K562 (cell line): Measurements from ENCODE around the gene HSBP1L1. TPM values are rescaled to one million over a fixed set of nuclear protein-coding genes. Genes with fewer than 3 reads are reported as not detected.

Experiments used
- ATAC-seq: fragments of 200-7000 bp; cut with Tn5 transposase; 3 replicates; pipeline ENCODE4 v1.9.1; 2020; ENCODE audit warnings: moderate library complexity
- BruUV-seq: library from RNA; stranded (reverse); fragments of 400-500 nt; replicated peaks from 2 replicates; lab custom pipeline; 2021; lab: Mats Ljungman, UMichigan
- CTCF ChIA-PET: fragments of 300-600 bp; formaldehyde crosslinking; extraction: SDS; loops from one replicate; lab custom pipeline; 2021; ENCODE audit warnings: low intra/inter-chr PET ratio; lab: Yijun Ruan, JAX
- POLR2A ChIA-PET: fragments of 300-600, 350-650 bp; sonication (Branson Sonifier 250); formaldehyde crosslinking; extraction: SDS; loops from one replicate; lab custom pipeline; 2021; ENCODE audit warnings: antibody characterized with exemption, inconsistent platforms; lab: Yijun Ruan, JAX
- DNase-seq, 4 experiments: peaks; one replicate each; pipeline versions ENCODE4 v3.0.0 to v3.0.0-alpha.2; 2011 to 2018; ENCODE audit warnings: low spot score in 3 of 4, mixed read lengths in 3 of 4; ENCODE audit errors: extremely low read depth in 1 of 4
- FAIRE-seq: peaks from 2 replicates; lab custom pipeline; 2011; peaks lifted over from hg19 to GRCh38; lab: Jason Lieb, UNC
- H2AFZ ChIP-seq: 2 replicates; pipeline ENCODE4 v1.6.0; 2011; ENCODE audit warnings: low read depth, low read length, control low read depth, inconsistent platforms
- H3K27ac ChIP-seq: fragments of 200-600 bp; 3 replicates; pipeline ENCODE4 v1.8.0; 2011; ENCODE audit warnings: low read depth, mild to moderate bottlenecking, control low read depth, inconsistent platforms, low read length, moderate library complexity, mixed read lengths; ENCODE audit errors: extremely low read depth
- H3K27me3 ChIP-seq, 2 experiments: fragments of 300-600 bp in 1 of 2; 2 replicates in 1 of 2; 3 replicates in 1 of 2; pipeline versions ENCODE4 v1.6.0 to v1.8.0; 2011; ENCODE audit warnings: inconsistent platforms in 2 of 2, low read length in 2 of 2, mild to moderate bottlenecking in 1 of 2, mixed read lengths in 1 of 2, moderate library complexity in 1 of 2; ENCODE audit not compliant: control insufficient read depth in 2 of 2, insufficient read depth in 2 of 2
- H3K36me3 ChIP-seq: fragments of 300-600 bp; 3 replicates; pipeline ENCODE4 v1.8.0; 2011; ENCODE audit warnings: mild to moderate bottlenecking, low read length, inconsistent platforms; ENCODE audit not compliant: control insufficient read depth, insufficient read depth
- H3K4me1 ChIP-seq, 2 experiments: fragments of 200-600 bp in 1 of 2; replicated peaks in 1 of 2; 2 replicates in 1 of 2; 3 replicates in 1 of 2; pipeline versions ENCODE4 v1.5.1 to v1.8.0; 2011; ENCODE audit warnings: inconsistent platforms in 2 of 2, low read length in 2 of 2, mild to moderate bottlenecking in 1 of 2, mixed read lengths in 1 of 2, moderate library complexity in 1 of 2; ENCODE audit not compliant: control insufficient read depth in 2 of 2, insufficient read depth in 2 of 2
- H3K4me2 ChIP-seq: 2 replicates; pipeline ENCODE4 v1.6.1; 2011; ENCODE audit warnings: low read length, control low read depth, inconsistent platforms, mixed read lengths; ENCODE audit not compliant: insufficient read depth
- H3K4me3 ChIP-seq: fragments of 200-600 bp; sonication (generic), shearing (Covaris generic); 2 replicates; pipeline ENCODE4 v1.5.1; 2016; ENCODE audit warnings: control low read depth, inconsistent platforms
- H3K79me2 ChIP-seq: fragments of 200-600 bp; 3 replicates; pipeline ENCODE4 v1.8.0; 2011; ENCODE audit warnings: low read length, inconsistent platforms; ENCODE audit not compliant: control insufficient read depth, insufficient read depth
- H3K9ac ChIP-seq, 2 experiments: 2 replicates each; pipeline versions ENCODE4 v1.6.0 to v1.6.1; 2011; ENCODE audit warnings: low read depth in 2 of 2, low read length in 2 of 2, control low read depth in 1 of 2, inconsistent platforms in 1 of 2, mild to moderate bottlenecking in 1 of 2, mixed read lengths in 1 of 2; ENCODE audit not compliant: insufficient read depth in 1 of 2
- H3K9me1 ChIP-seq: one replicate; pipeline ENCODE4 v1.6.0; 2011; ENCODE audit warnings: inconsistent platforms, mild to moderate bottlenecking, low read length, moderate library complexity; ENCODE audit not compliant: control insufficient read depth, insufficient read depth
- H3K9me3 ChIP-seq: replicated peaks from 2 replicates; pipeline ENCODE4 v1.5.1; 2011; ENCODE audit warnings: low read depth, low read length, inconsistent platforms; ENCODE audit not compliant: control insufficient read depth, insufficient read depth
- H4K20me1 ChIP-seq: replicated peaks from 2 replicates; pipeline ENCODE4 v1.6.1; 2011; ENCODE audit warnings: low read length, inconsistent platforms, mixed read lengths; ENCODE audit not compliant: control insufficient read depth, insufficient read depth
- CBX2 ChIP-seq: fragments of 200-600 bp; sonication (generic); IDR thresholded peaks from one replicate; pipeline ENCODE4 v1.6.1; 2012; ENCODE audit warnings: mild to moderate bottlenecking, low read length, inconsistent platforms; ENCODE audit not compliant: insufficient read depth, poor library complexity, severe bottlenecking
- CBX5 ChIP-seq: IDR thresholded peaks from 2 replicates; pipeline ENCODE4 v1.6.1; 2014; ENCODE audit warnings: low read depth, borderline replicate concordance
- CREBBP ChIP-seq: IDR thresholded peaks from one replicate; pipeline ENCODE4 v1.6.1; 2012; ENCODE audit warnings: low read depth, mild to moderate bottlenecking, control low read depth, inconsistent platforms, low read length
- NR2C1 ChIP-seq, 2 experiments: fragments of 450-650 bp; IDR thresholded peaks; 2 replicates each; pipeline ENCODE4 v1.6.1; 2017; ENCODE audit warnings: mild to moderate bottlenecking in 2 of 2, antibody characterized with exemption in 1 of 2, inconsistent platforms in 1 of 2, missing compliant biosample characterization in 1 of 2, missing genetic modification characterization in 1 of 2
- OTX1 ChIP-seq: fragments of 450-650 bp; formaldehyde crosslinking; IDR thresholded peaks from 2 replicates; pipeline ENCODE4 v1.4.0; 2022; ENCODE audit warnings: mild to moderate bottlenecking
- RCOR1 ChIP-seq, 2 experiments: IDR thresholded peaks; 2 replicates each; pipeline ENCODE4 v1.6.1; 2012; ENCODE audit warnings: low read depth in 2 of 2, low read length in 2 of 2, borderline replicate concordance in 1 of 2, improper control_type of control experiment in 1 of 2
- WGBS: fragments of 100-300 bp; shearing (Covaris generic); methylation state at CpG from one replicate; pipeline ENCODE4 v1.1.6; 2016; ENCODE audit warnings: low coverage, mixed read lengths; ENCODE audit not compliant: insufficient coverage; ENCODE audit errors: missing lambda C conversion rate; 5-methylcytosine and 5-hydroxymethylcytosine counted together
- in situ Hi-C: fragments of 300-500 bp; cut with MboI; formaldehyde crosslinking; loops from 4 replicates; pipeline ENCODE4 v1.15.0; 2018; ENCODE audit warnings: inconsistent platforms, mixed read lengths
- intact Hi-C: fragments of 100-400 bp; cut with micrococcal nuclease; formaldehyde crosslinking; loops from 2 replicates; pipeline ENCODE4 v1.14.2; 2022
- polyA plus RNA-seq, 8 experiments: library from polyadenylated mRNA; depleted of rRNA in 4 of 8; stranded (reverse) in 5 of 8; unstranded in 3 of 8; fragments of >200 nt; fragmentation: Nextera tagmentation in 2 of 8; fragmentation: Illumina TruSeq in 1 of 8; extraction: Ambion mirVana in 2 of 8; extraction: Trizol in 1 of 8; gene quantifications; 2 replicates each; pipeline versions ENCODE4 v1.2.1 to v1.2.3, GENCODE V29; 2011 to 2014; ENCODE audit warnings: inconsistent platforms in 1 of 8, missing spikeins in 1 of 8
- total RNA-seq, 7 experiments: library from RNA; depleted of rRNA in 6 of 7; stranded (reverse); fragments of >200 nt in 6 of 7; fragmentation: Illumina TruSeq in 2 of 7; extraction: Trizol in 2 of 7; gene quantifications; 2 replicates each; pipeline versions ENCODE4 v1.2.1 to v1.2.3, GENCODE V29; 2011 to 2021; ENCODE audit warnings: low replicate concordance in 1 of 7
- TF ChIP-seq, protein P1 (sequence below): conservative IDR thresholded peaks from 2 replicates; pipeline ENCODE4 v1.6.1; 2011; ENCODE audit warnings: low read depth, mild to moderate bottlenecking, low read length; ENCODE audit not compliant: control insufficient read depth

Gene HSBP1L1
- total and polyA plus RNA-seq, 9 of the 15 experiments (the other 6 are each of a cell fraction or from before 2014, with no cell fraction given) = 0.24 to 0.36 TPM; not detected in 7

DNA sequence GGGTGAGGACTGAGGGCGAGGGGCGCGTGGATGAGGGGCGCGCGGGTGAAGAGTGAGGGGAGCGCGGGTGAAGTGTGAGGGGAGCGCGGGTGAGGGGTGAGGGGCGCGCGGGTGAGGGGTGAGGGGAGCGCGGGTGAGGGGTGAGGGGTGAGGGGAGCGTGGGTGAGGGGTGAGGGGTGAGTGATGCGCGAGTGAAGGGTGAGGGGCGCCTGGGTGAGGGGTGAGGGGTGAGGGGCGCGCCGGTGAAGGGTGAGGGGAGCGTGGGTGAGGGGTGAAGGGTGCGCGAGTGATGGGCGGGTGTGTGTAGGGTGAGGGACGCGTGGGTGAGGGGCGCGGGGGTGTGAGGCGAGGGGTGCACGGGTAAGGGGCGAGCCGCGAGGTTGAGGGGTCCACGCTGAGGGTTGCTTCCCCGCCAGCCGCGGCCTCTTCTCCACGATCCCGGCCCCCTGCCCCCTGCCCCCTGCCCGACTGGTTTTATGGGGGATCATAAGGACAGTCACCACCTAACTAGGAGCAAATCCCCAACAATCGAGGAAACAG lies 11.9 kb upstream of the HSBP1L1 start:
- intact Hi-C loops = no loop called here
- H3K4me2 ChIP-seq = no peak overlapping the region
- peak overlapping the region; percentile 89; the same call in 1 of the 2 replicates for H2AFZ ChIP-seq

More for the DNA sequence above, 11.9 kb upstream of the HSBP1L1 start:
- POLR2A ChIA-PET = interaction anchor here (1.6 kb wide), 1 partner anchor 10 kb away, joined by 3 read pairs; no protein-coding TSS in a partner anchor
- Histone ChIP-seq H3K4me1 (peaks cover 6 to 28% of the 10 kb centered on the region in 2 experiments; a peak in 4 of 5 replicates), H3K4me3 (peak overlapping the region; percentile 52; the same call in 1 of the 2 replicates), H3K36me3 (no peaks in the 10 kb centered on the region), H3K27ac (no peak overlapping the region), H3K9ac (peak overlapping the region in 1 of 2 experiments; percentile 90; a peak in 1 of 4 replicates), H4K20me1 (no peaks in the 10 kb centered on the region), H3K27me3 (no peaks in the 10 kb centered on the region), H3K9me1 (no peaks in the 10 kb centered on the region), H3K79me2 (peaks cover 8% of the 10 kb centered on the region; the same call in 1 of the 3 replicates), H3K9me3 (no peaks in the 10 kb centered on the region)
- no peak for DNase-seq
- WGBS = 100% methylated on average over 1 of the region's 43 CpGs
- in situ Hi-C loops = no loop called here
- CTCF ChIA-PET = no interaction called here
- TF ChIP-seq OTX1 (CRISPR knock-in tag) = no peak
- TF ChIP-seq CBX2 = no peak
- TF ChIP-seq CREBBP = no peak
- no peak for TF ChIP-seq RCOR1 (IDR thresholded peaks at IDR 0.05; ENCODE audit: borderline replicate concordance in 1 of 2, low read depth in 2 of 2, low read length in 2 of 2)
- TF ChIP-seq NR2C1 (IDR thresholded peaks at IDR 0.05) = no peak
- no peak for TF ChIP-seq NR2C1 (tag; IDR thresholded peaks at IDR 0.05)
- TF ChIP-seq CBX5 = no peak
- TF ChIP-seq, protein P1, sequence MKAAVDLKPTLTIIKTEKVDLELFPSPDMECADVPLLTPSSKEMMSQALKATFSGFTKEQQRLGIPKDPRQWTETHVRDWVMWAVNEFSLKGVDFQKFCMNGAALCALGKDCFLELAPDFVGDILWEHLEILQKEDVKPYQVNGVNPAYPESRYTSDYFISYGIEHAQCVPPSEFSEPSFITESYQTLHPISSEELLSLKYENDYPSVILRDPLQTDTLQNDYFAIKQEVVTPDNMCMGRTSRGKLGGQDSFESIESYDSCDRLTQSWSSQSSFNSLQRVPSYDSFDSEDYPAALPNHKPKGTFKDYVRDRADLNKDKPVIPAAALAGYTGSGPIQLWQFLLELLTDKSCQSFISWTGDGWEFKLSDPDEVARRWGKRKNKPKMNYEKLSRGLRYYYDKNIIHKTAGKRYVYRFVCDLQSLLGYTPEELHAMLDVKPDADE = no peak
- no peak for FAIRE-seq
- BruUV-seq = no TSS peak
- no peak for ATAC-seq
